PC-9 (cell line): ENCODE data around the gene TPCN2. TPM values are rescaled to one million over a fixed set of nuclear protein-coding genes. Genes with fewer than 3 reads are reported as not detected.
A peak's percentile ranks its signal among the peaks of the same experiment; 100 is the strongest.

ENCODE experiments used
- BruUV-seq: library from RNA; stranded (reverse); fragments of 400-500 nt; replicated peaks from 2 replicates; lab custom pipeline; 2021; lab: Mats Ljungman, UMichigan
- CTCF ChIA-PET: fragments of 300-600 bp; sonication (Branson Sonifier 250); formaldehyde crosslinking; loops from one replicate; lab custom pipeline; 2022; ENCODE audit warnings: antibody characterized with exemption; lab: Charles Lee
- POLR2A ChIA-PET: fragments of 300-600 bp; sonication (Branson Sonifier 250); formaldehyde crosslinking; loops from one replicate; lab custom pipeline; 2022; ENCODE audit warnings: antibody characterized with exemption; ENCODE audit not compliant: unreplicated experiment; lab: Charles Lee
- DNase-seq, 2 experiments: peaks; one replicate each; pipeline versions ENCODE4 v3.0.0 to v3.0.0-alpha.2; 2015 to 2022; ENCODE audit warnings: mixed read lengths in 1 of 2
- H2AFZ ChIP-seq: fragments of 200-600 bp; sonication (generic); 2 replicates; pipeline ENCODE4 v1.8.1; 2017; ENCODE audit warnings: antibody characterized with exemption
- H3F3A ChIP-seq: fragments of 200-600 bp; sonication (generic); 2 replicates; pipeline ENCODE4 v1.8.1; 2017; ENCODE audit warnings: antibody characterized with exemption, mild to moderate bottlenecking, low read depth; ENCODE audit not compliant: insufficient read depth
- H3K27ac ChIP-seq: fragments of 200-600 bp; sonication (generic); 2 replicates; pipeline ENCODE4 v1.6.1; 2016; ENCODE audit warnings: mixed run types
- H3K27me3 ChIP-seq: fragments of 200-600 bp; sonication (generic); 2 replicates; pipeline ENCODE4 v1.6.1; 2016; ENCODE audit warnings: low read depth, mixed run types; ENCODE audit not compliant: insufficient read depth
- H3K36me3 ChIP-seq: fragments of 200-600 bp; sonication (generic); 2 replicates; pipeline ENCODE4 v1.6.1; 2016; ENCODE audit warnings: low read depth, mixed run types
- H3K4me1 ChIP-seq: fragments of 200-600 bp; sonication (generic); replicated peaks from 2 replicates; pipeline ENCODE4 v1.6.1; 2016; ENCODE audit warnings: mixed run types; ENCODE audit not compliant: insufficient read depth
- H3K4me2 ChIP-seq: fragments of 200-600 bp; sonication (generic); 2 replicates; pipeline ENCODE4 v1.6.1; 2017; ENCODE audit warnings: mixed run types
- H3K4me3 ChIP-seq: fragments of 200-600 bp; sonication (generic); 2 replicates; pipeline ENCODE4 v1.6.1; 2016; ENCODE audit warnings: mixed run types
- H3K79me2 ChIP-seq: fragments of 200-600 bp; sonication (generic); 2 replicates; pipeline ENCODE4 v1.6.1; 2017; ENCODE audit warnings: low read depth, mixed run types
- H3K9me2 ChIP-seq: fragments of 200-600 bp; sonication (generic); 2 replicates; pipeline ENCODE4 v1.8.1; 2017; ENCODE audit warnings: mild to moderate bottlenecking; ENCODE audit not compliant: insufficient read depth
- H3K9me3 ChIP-seq: fragments of 200-600 bp; sonication (generic); 2 replicates; pipeline ENCODE4 v1.8.1; 2016; ENCODE audit warnings: low read depth; ENCODE audit not compliant: insufficient read depth
- H4K20me1 ChIP-seq: fragments of 200-600 bp; sonication (generic); 2 replicates; pipeline ENCODE4 v1.8.1; 2017; ENCODE audit not compliant: insufficient read depth
- CTCF ChIP-seq: fragments of 200-600 bp; sonication (generic); conservative IDR thresholded peaks from 2 replicates; pipeline ENCODE4 v1.6.1; 2017; ENCODE audit warnings: mixed run types, antibody characterized with exemption, mild to moderate bottlenecking, moderate library complexity
- EZH2 ChIP-seq: fragments of 200-600 bp; sonication (generic); IDR thresholded peaks from 2 replicates; pipeline ENCODE4 v1.8.0; 2017; ENCODE audit warnings: antibody characterized with exemption, low read depth
- intact Hi-C: fragments of 100-400 bp; cut with micrococcal nuclease; formaldehyde crosslinking; loops from one replicate; pipeline ENCODE4 v1.10.0; 2022; ENCODE audit not compliant: unreplicated experiment
- total RNA-seq: library from RNA; stranded (reverse); gene quantifications from 2 replicates; pipeline ENCODE4 v1.2.3, GENCODE V29; 2021

The TPCN2 gene
- total RNA-seq, 1 experiment from 2014 or later = 24.8 TPM

GRCh38 chr11:69166218-69167115, 117.7 kb downstream of the TPCN2 start:
- POLR2A ChIA-PET = interaction anchor here (0.6 kb wide), 1 partner anchor 406 kb away, joined by 3 read pairs; no protein-coding TSS in a partner anchor
- Histone ChIP-seq H3F3A (peaks cover 23% of the 10 kb centered on the region; the same call in 1 of the 2 replicates), H4K20me1 (no peaks in the 10 kb centered on the region), H3K27me3 (no peaks in the 10 kb centered on the region), H3K9me3 (no peaks in the 10 kb centered on the region), H3K36me3 (no peaks in the 10 kb centered on the region), H3K4me1 (peaks cover 53% of the 10 kb centered on the region), H3K27ac (peak overlapping the region; percentile 66), H3K4me3 (peak overlapping the region; percentile 19; the same call in 1 of the 2 replicates), H2AFZ (no peak overlapping the region; the same call in 1 of the 2 replicates), H3K79me2 (no peaks in the 10 kb centered on the region), H3K4me2 (peak overlapping the region; percentile 71), H3K9me2 (no peaks in the 10 kb centered on the region)
- DNase-seq = peak; percentile 52 to 91
- CTCF ChIA-PET = no interaction called here
- BruUV-seq = no TSS peak
- TF ChIP-seq CTCF (peak; percentile 50; the same call in 1 of the 2 replicates), EZH2 (no peak)
- intact Hi-C loops = no loop called here

DNA sequence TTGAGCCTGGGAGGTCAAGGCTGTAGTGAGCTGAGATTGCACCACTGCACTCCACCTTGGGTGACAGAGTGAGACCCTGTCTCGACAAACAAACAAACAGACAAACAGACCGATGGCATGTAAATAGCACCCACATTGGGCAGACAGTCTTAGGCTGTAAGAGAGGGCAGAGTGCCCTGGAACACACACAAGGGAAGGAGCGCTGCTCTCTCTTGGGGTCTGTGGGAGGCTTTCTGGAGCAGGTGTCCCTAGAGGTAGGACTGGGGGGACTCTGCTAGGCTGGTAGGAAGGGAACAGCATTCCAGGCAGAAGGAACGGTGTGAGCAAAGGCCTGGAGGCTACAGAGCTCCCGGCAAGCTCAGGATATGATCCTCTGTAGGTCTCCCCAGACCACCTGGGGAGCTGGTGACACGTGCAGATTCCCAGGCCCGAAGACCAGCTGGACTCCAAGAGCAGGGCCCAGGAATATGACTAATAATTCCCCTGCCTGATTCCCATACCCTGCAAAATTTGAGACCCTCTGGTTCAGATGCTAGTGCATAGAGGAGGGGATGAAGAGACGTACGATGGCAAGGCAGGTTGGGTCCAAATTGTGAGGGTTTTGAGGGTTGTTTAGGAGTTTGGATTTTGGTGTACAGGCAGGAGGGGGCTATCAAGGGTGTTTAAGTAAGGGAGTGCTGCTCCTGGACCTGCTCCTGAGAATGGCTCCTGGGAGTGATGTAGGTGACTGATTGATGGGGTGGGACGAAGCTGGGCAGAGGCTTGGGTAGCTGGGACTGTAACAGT, 118.6 kb downstream of the TPCN2 start:
- intact Hi-C loops = no loop called here
- DNase-seq = no peak
- H3K9me3 ChIP-seq = no peaks in the 10 kb centered on the region
- peak overlapping the region; percentile 72 for H3K27ac ChIP-seq
- no peak for TF ChIP-seq EZH2
- no peak for TF ChIP-seq CTCF
- peaks cover 53% of the 10 kb centered on the region for H3K4me1 ChIP-seq
- peak overlapping the region; percentile 71 for H3K4me2 ChIP-seq
- ChIA-PET POLR2A (no interaction called here), CTCF (no interaction called here)
- H3K4me3 ChIP-seq = peak overlapping the region; percentile 19; the same call in 1 of the 2 replicates
- H2AFZ ChIP-seq = no peak overlapping the region
- no TSS peak for BruUV-seq
- H3K9me2 ChIP-seq = no peaks in the 10 kb centered on the region
- H3K36me3 ChIP-seq = no peaks in the 10 kb centered on the region
- H3F3A ChIP-seq = peaks cover 26% of the 10 kb centered on the region; the same call in 1 of the 2 replicates
- no peaks in the 10 kb centered on the region for H4K20me1 ChIP-seq
- H3K27me3 ChIP-seq = no peaks in the 10 kb centered on the region
- H3K79me2 ChIP-seq = no peaks in the 10 kb centered on the region

DNA sequence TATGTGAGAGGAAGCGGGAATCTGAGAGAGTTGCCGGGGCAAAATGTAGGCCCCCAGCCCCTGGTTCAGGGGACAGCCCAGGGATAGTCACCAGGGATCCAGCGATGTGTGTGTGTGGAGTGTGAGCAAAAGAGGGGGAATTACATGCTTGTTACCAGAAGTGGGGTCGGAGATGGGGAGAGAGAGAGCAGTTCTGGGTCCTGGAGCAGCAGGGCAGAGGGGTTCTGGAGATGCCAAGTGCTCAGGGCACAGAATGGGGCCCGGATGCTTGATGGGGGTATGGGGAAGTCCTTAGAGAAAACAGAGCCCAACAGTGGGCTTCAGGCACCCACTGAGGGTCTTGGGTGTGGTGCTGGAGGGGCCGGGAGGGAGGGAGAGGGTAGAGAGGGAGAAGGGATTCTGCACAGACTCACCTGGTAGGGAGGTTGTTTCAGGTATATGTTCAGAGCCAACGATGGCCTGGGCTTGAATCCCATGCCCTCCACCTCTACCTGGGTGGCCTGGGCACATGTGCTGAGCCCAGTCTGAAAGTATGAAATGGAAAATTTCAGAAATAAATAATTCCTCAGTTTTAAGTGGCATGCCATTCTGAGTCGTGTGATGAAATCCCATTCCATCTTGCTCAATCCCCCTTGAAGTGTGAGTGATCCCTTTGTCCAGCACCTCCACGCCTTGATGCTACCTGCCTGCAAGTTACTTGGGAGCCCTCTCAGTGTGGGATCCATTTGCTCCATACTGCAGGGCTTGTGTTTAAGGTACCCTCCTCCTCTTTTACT, 119.4 kb downstream of the TPCN2 start:
- peak overlapping the region; percentile 72 for H3K27ac ChIP-seq
- DNase-seq = peak in 1 of 2 experiments; percentile 87
- H3K79me2 ChIP-seq = no peaks in the 10 kb centered on the region
- TF ChIP-seq CTCF (no peak), EZH2 (no peak)
- H3K27me3 ChIP-seq = no peaks in the 10 kb centered on the region
- H3K4me1 ChIP-seq = peaks cover 53% of the 10 kb centered on the region
- no peak overlapping the region for H2AFZ ChIP-seq
- H3K36me3 ChIP-seq = no peaks in the 10 kb centered on the region
- intact Hi-C loops = no loop called here
- POLR2A ChIA-PET = no interaction called here
- no TSS peak for BruUV-seq
- no peak overlapping the region for H3K4me3 ChIP-seq
- no peaks in the 10 kb centered on the region for H4K20me1 ChIP-seq
- peaks cover 26% of the 10 kb centered on the region; the same call in 1 of the 2 replicates for H3F3A ChIP-seq
- H3K4me2 ChIP-seq = peak overlapping the region; percentile 71
- CTCF ChIA-PET = no interaction called here
- H3K9me2 ChIP-seq = no peaks in the 10 kb centered on the region
- no peaks in the 10 kb centered on the region for H3K9me3 ChIP-seq
